Breast epithelium (tissue), 3 donors: ENCODE measurements around the gene MAB21L1.

Experiments used
- CTCF ChIP-seq, 3 donors: fragments of 450-650 bp; IDR thresholded peaks; one replicate each; pipeline ENCODE4 v1.5.1; 2016 to 2017; ENCODE audit warnings: antibody characterized with exemption in 3 of 3, mild to moderate bottlenecking in 3 of 3, moderate library complexity in 3 of 3
- POLR2A ChIP-seq: fragments of 450-650 bp; IDR thresholded peaks from one replicate; pipeline ENCODE4 v1.6.1; 2016; ENCODE audit warnings: antibody characterized with exemption, mild to moderate bottlenecking, moderate library complexity

- TF ChIP-seq CTCF (IDR thresholded peaks at IDR 0.05) (no peak), POLR2A (no peak)
Measured at GRCh38 chr13:35448465-35448864, 28.0 kb downstream of the MAB21L1 start.
